Effector memory CD8-positive, alpha-beta T cell (primary cell): Measurements from ENCODE around the gene SSH2.

ENCODE experiments used
- ATAC-seq: fragments of 150-1000 bp; cut with Tn5 transposase; replicated peaks from 2 replicates; pipeline ENCODE4 v1.10.0; 2021; ENCODE audit warnings: mild to moderate bottlenecking, moderate library complexity
- DNase-seq, 3 experiments: peaks; one replicate each; pipeline ENCODE4 v3.0.0; 2021
- H3K27ac Mint-ChIP-seq, 2 donors: one replicate each; pipeline ENCODE4 v1.8.0; 2022; ENCODE audit warnings: mild to moderate bottlenecking in 2 of 2, mixed read lengths in 2 of 2, moderate library complexity in 2 of 2
- H3K27me3 Mint-ChIP-seq, 2 donors: one replicate each; pipeline ENCODE4 v1.8.0; 2022; ENCODE audit warnings: mixed read lengths in 2 of 2
- H3K36me3 Mint-ChIP-seq: one replicate; pipeline ENCODE4 v1.8.0; 2022; ENCODE audit warnings: mild to moderate bottlenecking, moderate library complexity, mixed read lengths; ENCODE audit not compliant: insufficient read depth
- H3K4me1 Mint-ChIP-seq, 2 donors: one replicate each; pipeline ENCODE4 v1.8.0; 2022; ENCODE audit warnings: low read depth in 2 of 2, mixed read lengths in 2 of 2
- H3K4me3 Mint-ChIP-seq, 2 donors: one replicate each; pipeline ENCODE4 v1.8.0; 2022; ENCODE audit warnings: mild to moderate bottlenecking in 2 of 2, mixed read lengths in 2 of 2, moderate library complexity in 2 of 2
- H3K9me3 Mint-ChIP-seq, 2 donors: one replicate each; pipeline ENCODE4 v1.8.0; 2022; ENCODE audit warnings: mixed read lengths in 2 of 2

SSH2 gene

DNA sequence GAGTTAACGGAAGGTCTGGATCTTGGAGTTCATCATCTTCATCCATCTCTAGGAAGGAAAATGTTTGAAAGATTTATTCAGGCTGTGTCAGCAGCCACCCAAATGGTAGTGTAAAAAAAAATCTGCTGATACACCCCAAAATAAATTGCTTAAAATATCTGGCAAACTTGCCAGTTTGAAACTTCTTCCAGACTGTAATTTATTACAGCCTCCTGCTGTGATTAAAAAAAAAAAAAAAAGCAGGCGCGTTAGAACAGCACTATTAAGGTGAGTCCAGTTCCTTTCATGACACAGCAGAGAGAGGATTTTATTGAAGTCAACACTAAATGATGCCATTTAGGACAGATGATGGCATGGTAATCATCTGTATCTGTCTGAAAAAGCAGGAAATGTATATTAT, 166.8 kb downstream of the SSH2 start:
- no peaks in the 10 kb centered on the region for H3K9me3 Mint-ChIP-seq

DNA sequence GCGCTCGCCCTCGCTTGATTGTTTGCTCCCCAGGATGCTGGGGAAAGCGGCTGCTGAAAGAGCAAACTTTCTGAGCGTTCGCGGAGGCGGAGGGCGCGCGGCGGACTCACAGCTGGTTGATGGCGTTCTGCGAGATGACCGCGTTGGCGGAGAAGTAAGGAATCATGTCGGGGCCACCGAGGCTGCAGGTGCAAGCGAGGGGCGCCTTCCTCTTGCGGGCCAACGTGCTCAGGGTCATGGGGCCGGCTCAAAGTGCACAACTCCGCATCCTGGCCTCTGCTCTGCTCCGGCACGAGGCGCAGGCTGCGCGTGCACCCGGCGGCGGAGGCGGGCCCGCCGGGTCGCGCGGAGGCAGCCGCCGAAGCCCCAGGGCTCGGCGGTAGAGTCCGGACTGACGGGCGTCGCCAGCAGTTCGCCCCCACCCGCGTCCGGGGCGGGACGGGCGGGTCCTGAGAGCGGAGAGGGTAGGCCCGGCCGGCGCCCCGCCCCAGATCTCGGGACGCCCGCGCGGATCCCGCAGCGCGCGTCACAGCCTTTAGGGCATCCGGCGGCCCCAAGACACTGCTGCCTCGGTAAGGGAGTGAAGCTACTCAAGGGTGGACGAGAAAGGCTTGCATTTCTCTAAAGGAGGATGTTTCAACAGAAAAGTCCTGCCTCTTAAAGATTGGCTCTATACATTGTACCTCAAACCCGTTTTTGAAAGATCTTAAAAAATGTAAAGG, 168.8 kb downstream of the SSH2 start:
- peak; percentile 87 for ATAC-seq
- DNase-seq = peak; percentile 91 to 94 (median 92)
- Mint-ChIP-seq H3K4me3 (peak overlapping the region; percentile 93 to 96), H3K27ac (peak overlapping the region; percentile 89 to 95), H3K9me3 (no peaks in the 10 kb centered on the region), H3K27me3 (no peaks in the 10 kb centered on the region), H3K4me1 (peaks cover 17 to 26% of the 10 kb centered on the region in 2 donors), H3K36me3 (peaks cover 25% of the 10 kb centered on the region)

More for the DNA sequence above, 166.8 kb downstream of the SSH2 start:
- ATAC-seq (no peak), DNase-seq (no peak)
- Mint-ChIP-seq H3K4me1 (peaks cover 12 to 22% of the 10 kb centered on the region in 2 donors), H3K4me3 (no peak overlapping the region), H3K27ac (no peak overlapping the region), H3K36me3 (peaks cover 17% of the 10 kb centered on the region), H3K27me3 (no peaks in the 10 kb centered on the region)

DNA sequence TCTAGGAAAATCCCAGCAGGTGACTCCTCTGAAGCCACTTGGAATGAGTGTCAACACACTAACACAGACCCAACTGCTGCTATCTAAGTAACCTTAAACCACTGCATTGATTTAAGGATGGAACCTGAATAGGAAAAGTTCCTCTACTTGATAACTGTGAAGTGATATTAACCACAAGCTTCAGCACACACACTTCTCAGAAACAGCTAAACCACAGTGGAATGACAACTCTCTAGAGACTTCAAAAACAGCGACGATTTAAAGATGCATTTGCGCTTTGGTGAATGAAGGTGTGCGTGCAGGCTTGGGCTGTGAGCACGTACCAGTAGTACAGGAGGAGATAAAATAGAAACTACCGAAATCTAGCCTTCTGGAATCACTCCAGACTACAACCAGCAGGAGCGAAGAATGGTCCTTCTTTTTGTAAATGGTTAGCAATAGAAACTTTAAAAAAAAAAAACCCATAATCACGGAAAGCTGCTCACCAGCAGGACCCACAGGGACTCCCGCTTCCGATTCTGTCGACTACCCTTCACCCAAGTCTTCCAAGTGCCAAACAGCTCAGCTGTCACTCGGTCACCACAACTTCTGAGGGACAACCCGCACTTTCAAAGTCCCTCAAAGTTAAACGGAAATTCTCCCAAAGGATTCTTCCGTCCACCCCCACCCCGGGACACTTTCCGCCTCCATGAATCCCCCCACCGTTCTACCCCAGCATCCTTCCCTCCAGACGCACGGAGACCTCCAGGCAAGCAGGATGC, 169.6 kb downstream of the SSH2 start:
- no peaks in the 10 kb centered on the region for H3K9me3 Mint-ChIP-seq
- peak; percentile 53 for ATAC-seq
- no peaks in the 10 kb centered on the region for H3K27me3 Mint-ChIP-seq
- H3K4me1 Mint-ChIP-seq = peaks cover 17 to 26% of the 10 kb centered on the region in 2 donors
- peak; percentile 34 to 52 (median 42) for DNase-seq
- peaks cover 25% of the 10 kb centered on the region for H3K36me3 Mint-ChIP-seq
- peak overlapping the region; percentile 89 to 95 for H3K27ac Mint-ChIP-seq
- H3K4me3 Mint-ChIP-seq = peak overlapping the region; percentile 93 to 96

DNA sequence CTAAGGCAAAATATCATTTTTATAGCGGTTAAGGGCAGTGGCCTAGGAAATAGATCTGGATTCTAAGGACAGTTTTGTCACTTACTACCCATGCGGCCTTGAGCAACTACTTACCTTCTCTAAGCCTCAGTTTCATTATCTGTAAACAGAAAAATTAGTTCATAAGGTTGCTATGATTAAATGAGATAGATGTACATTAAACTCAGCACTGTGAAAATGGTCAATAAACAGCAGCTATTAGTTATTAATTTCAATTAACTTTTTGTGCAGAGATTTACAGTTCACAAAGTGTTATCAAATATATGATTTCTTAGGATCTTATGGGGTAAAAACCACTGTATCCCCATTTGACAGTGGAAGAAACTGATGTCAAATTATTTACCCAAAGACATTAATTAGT, 171.8 kb downstream of the SSH2 start:
- peak overlapping the region in 1 of 2 donors; percentile 84 for H3K27ac Mint-ChIP-seq

DNA sequence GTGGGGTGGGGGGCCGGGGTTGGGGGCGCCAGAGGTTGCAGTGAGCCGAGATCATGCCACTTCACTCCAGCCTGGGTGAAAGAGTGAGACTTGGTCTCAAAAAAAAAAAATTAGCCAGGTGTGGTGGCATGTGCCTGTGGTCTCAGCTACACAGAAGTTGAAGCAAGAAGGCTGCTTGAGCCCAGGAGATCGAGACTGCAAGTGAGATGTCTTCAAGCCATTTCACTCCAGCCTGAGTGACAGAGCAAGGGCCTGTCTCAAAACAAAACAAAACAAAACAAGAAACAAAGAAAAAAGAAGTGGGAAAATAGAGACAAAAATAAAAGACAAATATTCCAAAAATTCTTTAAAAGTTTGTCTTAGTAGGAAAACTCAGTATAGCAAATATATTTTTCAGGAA, 172.2 kb downstream of the SSH2 start:
- Mint-ChIP-seq H3K27ac (peak overlapping the region in 1 of 2 donors; percentile 84), H3K4me3 (peak overlapping the region; percentile 37 to 71), H3K27me3 (no peaks in the 10 kb centered on the region), H3K36me3 (peaks cover 43% of the 10 kb centered on the region), H3K4me1 (peaks cover 17 to 26% of the 10 kb centered on the region in 2 donors), H3K9me3 (no peaks in the 10 kb centered on the region)
- DNase-seq (peak in 2 of 3 experiments; percentile 3 to 14), ATAC-seq (no peak)

More for the DNA sequence above, 171.8 kb downstream of the SSH2 start:
- H3K4me3 Mint-ChIP-seq = peak overlapping the region; percentile 71 to 93
- peaks cover 17 to 26% of the 10 kb centered on the region in 2 donors for H3K4me1 Mint-ChIP-seq
- DNase-seq (no peak), ATAC-seq (no peak)
- H3K9me3 Mint-ChIP-seq = no peaks in the 10 kb centered on the region
- no peaks in the 10 kb centered on the region for H3K27me3 Mint-ChIP-seq
- H3K36me3 Mint-ChIP-seq = peaks cover 38% of the 10 kb centered on the region

DNA sequence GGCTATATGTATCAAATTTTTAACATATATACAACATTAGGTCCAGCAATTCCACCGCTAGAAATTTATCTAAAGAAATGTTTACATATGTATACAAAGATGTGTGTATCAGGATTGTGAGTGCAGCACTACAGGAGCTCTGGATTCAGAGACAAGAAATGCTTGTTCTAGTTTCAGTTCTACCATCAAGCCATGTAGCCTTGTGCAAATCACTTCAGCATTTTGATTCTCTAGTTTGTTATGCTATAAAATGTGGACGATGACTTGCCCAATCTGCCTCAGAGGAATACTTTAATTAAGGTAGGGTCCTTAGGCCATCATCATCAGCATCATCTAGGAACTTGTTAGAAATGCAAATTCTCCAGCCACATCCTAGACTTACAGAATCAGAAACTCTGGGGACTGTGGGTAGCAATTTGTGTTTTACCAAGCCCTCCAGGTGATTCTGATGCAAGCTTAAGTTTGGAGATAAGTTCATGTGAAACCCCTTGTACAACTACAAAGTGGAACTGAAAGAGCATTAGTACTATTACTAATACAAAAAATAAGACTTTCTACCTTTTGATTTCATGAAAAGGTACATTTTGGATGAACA, 176.1 kb downstream of the SSH2 start:
- ATAC-seq (no peak), DNase-seq (no peak)
- Mint-ChIP-seq H3K4me1 (peaks cover 7 to 18% of the 10 kb centered on the region in 2 donors), H3K36me3 (peaks cover 46% of the 10 kb centered on the region), H3K27ac (peak overlapping the region in 1 of 2 donors; percentile 74), H3K9me3 (no peaks in the 10 kb centered on the region), H3K27me3 (no peaks in the 10 kb centered on the region), H3K4me3 (no peak overlapping the region)

DNA sequence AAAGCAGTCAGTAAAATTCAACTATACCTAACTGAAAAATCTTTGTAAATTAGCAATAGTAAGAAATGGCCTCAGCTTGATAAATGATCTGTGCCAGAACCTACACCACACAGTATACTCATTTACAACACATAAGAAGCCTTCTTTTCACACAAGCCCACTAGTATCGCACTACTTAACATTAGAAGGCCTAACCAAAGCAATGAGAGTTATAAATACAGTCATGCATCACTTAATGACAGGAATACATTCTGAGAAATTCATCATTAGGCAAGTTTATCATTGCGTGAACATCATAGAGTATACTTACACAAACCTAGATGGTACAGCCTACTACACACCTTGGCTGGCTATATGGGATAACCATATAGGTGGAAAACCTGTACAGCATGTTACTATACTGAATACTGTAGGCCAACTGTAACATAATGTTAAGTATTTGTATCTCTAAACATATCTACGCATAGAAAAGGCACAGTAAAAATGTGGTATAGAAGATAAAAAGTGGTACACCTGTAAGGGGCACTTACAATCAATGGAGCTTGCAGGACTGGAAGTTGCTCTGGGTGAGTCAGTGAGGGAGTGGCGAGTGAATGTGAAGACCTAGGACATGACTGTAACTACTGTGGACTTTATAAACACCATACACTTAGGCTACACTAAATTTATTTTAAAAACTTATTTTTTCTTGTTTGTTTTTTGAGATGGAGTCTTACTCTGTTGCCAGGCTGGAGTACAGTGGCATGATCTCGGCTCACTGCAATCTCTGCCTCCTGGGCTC, 180.8 kb downstream of the SSH2 start:
- H3K36me3 Mint-ChIP-seq = peaks cover 38% of the 10 kb centered on the region
- H3K27ac Mint-ChIP-seq = peak overlapping the region in 1 of 2 donors; percentile 26
- peaks cover 18 to 56% of the 10 kb centered on the region in 2 donors for H3K4me1 Mint-ChIP-seq
- H3K4me3 Mint-ChIP-seq = no peak overlapping the region
- no peaks in the 10 kb centered on the region for H3K9me3 Mint-ChIP-seq
- ATAC-seq (no peak), DNase-seq (no peak)
- H3K27me3 Mint-ChIP-seq = no peaks in the 10 kb centered on the region

DNA sequence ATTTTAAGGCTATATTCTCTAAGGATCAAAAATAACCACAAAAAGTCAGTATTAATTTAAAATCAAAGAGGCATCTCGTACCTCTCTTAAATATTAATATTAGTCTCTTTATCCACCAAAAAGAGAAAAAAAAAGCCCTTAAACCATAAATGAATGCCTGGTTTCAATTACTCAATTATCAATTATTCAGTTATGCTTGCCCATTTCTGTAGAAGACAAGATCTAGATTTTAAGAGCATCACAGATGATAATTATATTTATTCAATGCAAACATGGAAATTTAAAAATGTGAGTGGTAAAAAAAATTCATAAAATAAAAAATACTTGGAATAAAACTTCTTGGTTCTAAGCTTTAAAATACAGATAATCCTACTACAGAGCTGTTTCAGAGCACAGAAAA, 181.6 kb downstream of the SSH2 start:
- ATAC-seq (no peak), DNase-seq (no peak)
- H3K4me3 Mint-ChIP-seq = peak overlapping the region in 1 of 2 donors; percentile 20
- peaks cover 31% of the 10 kb centered on the region for H3K36me3 Mint-ChIP-seq
- H3K27me3 Mint-ChIP-seq = no peaks in the 10 kb centered on the region
- peak overlapping the region in 1 of 2 donors; percentile 58 for H3K27ac Mint-ChIP-seq
- peaks cover 19 to 58% of the 10 kb centered on the region in 2 donors for H3K4me1 Mint-ChIP-seq
- H3K9me3 Mint-ChIP-seq = no peaks in the 10 kb centered on the region

DNA sequence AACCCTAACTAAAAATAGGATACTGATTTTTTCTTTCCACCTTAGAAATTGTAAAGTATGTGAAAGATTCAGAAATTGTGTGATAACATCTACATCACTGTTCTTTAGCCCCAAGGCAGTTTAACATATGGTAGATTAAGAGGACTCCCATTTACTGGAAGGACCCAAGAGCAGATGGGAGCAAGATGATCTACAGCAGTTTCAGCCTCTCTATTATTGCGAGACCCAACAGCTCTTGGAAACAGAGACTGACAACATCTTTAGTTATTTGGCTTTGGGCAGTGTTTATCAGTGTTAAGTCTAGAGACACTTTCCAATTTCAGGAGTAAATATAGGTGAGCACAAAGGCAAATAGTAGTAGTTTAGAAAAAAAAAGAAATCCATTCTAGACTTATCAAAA, 182.4 kb downstream of the SSH2 start:
- Mint-ChIP-seq H3K9me3 (no peaks in the 10 kb centered on the region), H3K36me3 (peaks cover 28% of the 10 kb centered on the region), H3K4me1 (peaks cover 20 to 62% of the 10 kb centered on the region in 2 donors), H3K27me3 (no peaks in the 10 kb centered on the region), H3K4me3 (peak overlapping the region in 1 of 2 donors; percentile 20), H3K27ac (peak overlapping the region in 1 of 2 donors; percentile 58)
- ATAC-seq (no peak), DNase-seq (no peak)

DNA sequence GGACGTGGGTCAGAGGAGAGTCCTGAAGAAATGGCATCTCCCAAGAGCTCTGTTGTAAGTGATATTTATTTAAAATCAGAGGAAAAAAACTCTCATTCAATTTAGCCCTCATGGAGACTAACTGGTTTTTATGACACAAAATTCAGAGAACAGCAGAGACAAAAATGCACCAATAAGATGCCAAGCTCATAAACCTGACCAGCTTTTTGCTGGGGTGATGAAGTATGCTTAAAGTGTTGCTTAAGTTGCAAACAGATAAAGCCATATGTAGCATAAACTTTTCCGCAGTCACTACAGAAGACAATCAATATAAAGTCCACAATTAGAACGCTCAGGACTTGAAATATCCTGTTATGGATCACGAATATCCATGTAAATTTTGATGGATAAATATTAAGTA, 183.4 kb downstream of the SSH2 start:
- Mint-ChIP-seq H3K36me3 (peaks cover 30% of the 10 kb centered on the region), H3K9me3 (no peaks in the 10 kb centered on the region), H3K4me3 (peak overlapping the region in 1 of 2 donors; percentile 20), H3K4me1 (peaks cover 20 to 62% of the 10 kb centered on the region in 2 donors), H3K27ac (peak overlapping the region in 1 of 2 donors; percentile 78), H3K27me3 (no peaks in the 10 kb centered on the region)
- no peak for DNase-seq
- ATAC-seq = no peak

DNA sequence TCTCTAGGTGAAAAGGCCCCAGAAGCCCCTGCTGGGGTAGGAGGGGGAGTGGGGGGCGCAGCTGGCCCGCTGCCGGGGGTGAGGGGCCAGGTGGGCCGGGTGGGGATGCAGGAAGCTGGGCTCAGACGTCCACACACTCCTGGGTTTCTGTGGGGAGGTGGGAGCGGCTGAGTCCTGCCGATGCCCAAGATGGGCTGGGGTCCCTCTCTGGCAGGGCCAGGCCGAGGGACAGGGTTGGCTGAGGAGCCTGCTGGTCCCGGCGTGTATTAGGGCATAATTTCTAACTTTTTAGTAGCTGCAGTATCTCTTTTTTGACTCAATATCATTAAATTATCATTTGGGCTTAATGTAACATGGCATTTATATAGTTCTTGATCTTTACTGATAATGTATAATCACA, 185.9 kb downstream of the SSH2 start:
- Mint-ChIP-seq H3K27me3 (no peaks in the 10 kb centered on the region), H3K4me1 (peaks cover 28 to 68% of the 10 kb centered on the region in 2 donors), H3K4me3 (no peak overlapping the region), H3K27ac (peak overlapping the region in 1 of 2 donors; percentile 22), H3K36me3 (peaks cover 22% of the 10 kb centered on the region), H3K9me3 (no peaks in the 10 kb centered on the region)
- DNase-seq (no peak), ATAC-seq (no peak)

DNA sequence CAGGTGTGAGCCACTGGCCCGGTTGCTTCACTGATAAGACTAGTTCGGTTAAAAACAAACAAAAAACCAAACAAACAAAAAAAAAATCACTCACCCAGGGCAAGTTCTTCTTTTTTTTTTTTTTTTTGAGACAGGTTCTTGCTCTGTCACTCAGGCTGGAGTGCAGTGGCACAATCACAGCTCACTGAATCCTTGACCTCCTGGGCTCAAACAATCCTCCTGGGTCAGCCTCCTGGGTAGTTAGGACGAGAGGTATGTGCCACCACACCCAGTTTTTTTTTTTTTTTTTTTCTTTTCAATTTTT, 187.9 kb downstream of the SSH2 start:
- peak overlapping the region; percentile 29 to 69 for H3K27ac Mint-ChIP-seq
- no peak for ATAC-seq
- DNase-seq = no peak
- H3K4me3 Mint-ChIP-seq = no peak overlapping the region
- no peaks in the 10 kb centered on the region for H3K27me3 Mint-ChIP-seq
- peaks cover 24 to 53% of the 10 kb centered on the region in 2 donors for H3K4me1 Mint-ChIP-seq
- peaks cover 22% of the 10 kb centered on the region for H3K36me3 Mint-ChIP-seq
- no peaks in the 10 kb centered on the region for H3K9me3 Mint-ChIP-seq

DNA sequence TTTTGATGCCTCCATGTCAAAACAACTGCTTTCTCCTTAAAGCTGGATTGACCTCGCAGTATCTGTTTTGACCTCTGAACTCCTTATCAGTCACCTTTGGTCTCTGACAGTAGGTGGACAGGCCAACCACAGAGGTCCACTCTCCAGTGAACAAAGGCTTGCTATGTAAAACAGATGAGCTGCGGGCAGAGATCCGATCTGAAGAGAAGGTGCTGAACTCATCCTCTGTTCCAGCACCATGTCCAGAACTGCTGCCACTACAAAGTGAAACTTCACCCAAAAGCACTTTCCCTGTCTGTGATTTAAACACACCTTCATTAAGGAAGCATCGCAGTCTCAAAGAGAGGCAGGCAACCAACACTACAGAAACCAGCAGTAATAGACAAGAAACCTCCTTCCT, 190.0 kb downstream of the SSH2 start:
- peak; percentile 21 for ATAC-seq
- Mint-ChIP-seq H3K36me3 (peaks cover 36% of the 10 kb centered on the region), H3K27ac (peak overlapping the region; percentile 69 to 82), H3K4me3 (no peak overlapping the region), H3K27me3 (no peaks in the 10 kb centered on the region), H3K4me1 (peaks cover 15 to 38% of the 10 kb centered on the region in 2 donors), H3K9me3 (no peaks in the 10 kb centered on the region)
- no peak for DNase-seq
